ENCODE results near the gene NACA2. TPM values are rescaled to one million over a fixed set of nuclear protein-coding genes. Genes with fewer than 3 reads are reported as not detected.

NACA2 gene
- total RNA-seq, 1 donor from 2014 or later: not detected

GRCh38 chr17:61594294-61594825 lies 3.3 kb upstream of the NACA2 start:
- H3K36me3 Mint-ChIP-seq: no peaks in the 10 kb centered on the region
- TF ChIP-seq, protein P1, sequence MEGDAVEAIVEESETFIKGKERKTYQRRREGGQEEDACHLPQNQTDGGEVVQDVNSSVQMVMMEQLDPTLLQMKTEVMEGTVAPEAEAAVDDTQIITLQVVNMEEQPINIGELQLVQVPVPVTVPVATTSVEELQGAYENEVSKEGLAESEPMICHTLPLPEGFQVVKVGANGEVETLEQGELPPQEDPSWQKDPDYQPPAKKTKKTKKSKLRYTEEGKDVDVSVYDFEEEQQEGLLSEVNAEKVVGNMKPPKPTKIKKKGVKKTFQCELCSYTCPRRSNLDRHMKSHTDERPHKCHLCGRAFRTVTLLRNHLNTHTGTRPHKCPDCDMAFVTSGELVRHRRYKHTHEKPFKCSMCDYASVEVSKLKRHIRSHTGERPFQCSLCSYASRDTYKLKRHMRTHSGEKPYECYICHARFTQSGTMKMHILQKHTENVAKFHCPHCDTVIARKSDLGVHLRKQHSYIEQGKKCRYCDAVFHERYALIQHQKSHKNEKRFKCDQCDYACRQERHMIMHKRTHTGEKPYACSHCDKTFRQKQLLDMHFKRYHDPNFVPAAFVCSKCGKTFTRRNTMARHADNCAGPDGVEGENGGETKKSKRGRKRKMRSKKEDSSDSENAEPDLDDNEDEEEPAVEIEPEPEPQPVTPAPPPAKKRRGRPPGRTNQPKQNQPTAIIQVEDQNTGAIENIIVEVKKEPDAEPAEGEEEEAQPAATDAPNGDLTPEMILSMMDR (conservative IDR thresholded peaks at IDR 0.05): no peak
- no peak overlapping the region for H3K27ac Mint-ChIP-seq
- no peaks in the 10 kb centered on the region for H3K9me3 Mint-ChIP-seq
- H3K4me3 Mint-ChIP-seq: no peak overlapping the region
- peaks cover 32% of the 10 kb centered on the region for H3K27me3 Mint-ChIP-seq
- no peaks in the 10 kb centered on the region for H3K4me1 Mint-ChIP-seq (ENCODE audit: unreplicated experiment)
- no peak for DNase-seq (ENCODE audit: extremely low spot score, unreplicated experiment)

- Mint-ChIP-seq H3K9me3 (no peaks in the 10 kb centered on the region), H3K27ac (no peak overlapping the region), H3K4me1 (ENCODE audit: unreplicated experiment) (no peaks in the 10 kb centered on the region), H3K27me3 (peaks cover 37% of the 10 kb centered on the region), H3K36me3 (no peaks in the 10 kb centered on the region), H3K4me3 (no peak overlapping the region)
- TF ChIP-seq, protein P1 (conservative IDR thresholded peaks at IDR 0.05): no peak
- no peak for DNase-seq (ENCODE audit: extremely low spot score, unreplicated experiment)
Observed at GRCh38 chr17:61593426-61593825, 2.4 kb upstream of the NACA2 start.

GRCh38 chr17:61591930-61592329 lies 911 bp upstream of the NACA2 start:
- Mint-ChIP-seq H3K4me1 (ENCODE audit: unreplicated experiment) (no peaks in the 10 kb centered on the region), H3K27ac (no peak overlapping the region), H3K36me3 (no peaks in the 10 kb centered on the region), H3K4me3 (no peak overlapping the region), H3K27me3 (peaks cover 38% of the 10 kb centered on the region), H3K9me3 (no peaks in the 10 kb centered on the region)
- DNase-seq (ENCODE audit: extremely low spot score, unreplicated experiment): no peak
- TF ChIP-seq, protein P1 (conservative IDR thresholded peaks at IDR 0.05): no peak

GRCh38 chr17:61589990-61590389 lies 1.0 kb downstream of the NACA2 start:
- Mint-ChIP-seq H3K4me1 (ENCODE audit: unreplicated experiment) (no peaks in the 10 kb centered on the region), H3K9me3 (no peaks in the 10 kb centered on the region), H3K36me3 (no peaks in the 10 kb centered on the region), H3K27ac (no peak overlapping the region), H3K27me3 (peaks cover 23% of the 10 kb centered on the region), H3K4me3 (no peak overlapping the region)
- DNase-seq (ENCODE audit: extremely low spot score, unreplicated experiment): no peak
- TF ChIP-seq, protein P1 (conservative IDR thresholded peaks at IDR 0.05): no peak

- H3K4me3 Mint-ChIP-seq: no peak overlapping the region
- TF ChIP-seq, protein P1 (conservative IDR thresholded peaks at IDR 0.05): no peak
- H3K4me1 Mint-ChIP-seq (ENCODE audit: unreplicated experiment): peaks cover 5% of the 10 kb centered on the region
- no peaks in the 10 kb centered on the region for H3K9me3 Mint-ChIP-seq
- peaks cover 13% of the 10 kb centered on the region for H3K27me3 Mint-ChIP-seq
- DNase-seq (ENCODE audit: extremely low spot score, unreplicated experiment): no peak
- no peaks in the 10 kb centered on the region for H3K36me3 Mint-ChIP-seq
- H3K27ac Mint-ChIP-seq: no peak overlapping the region
Observed at GRCh38 chr17:61587807-61588660, 3.0 kb downstream of the NACA2 start.

Measured in type B pancreatic cell (in vitro differentiated cells).